ENCODE data around the gene GSX1.

- TF ChIP-seq CTCF (IDR thresholded peaks at IDR 0.05) (no peak), POLR2A (IDR thresholded peaks at IDR 0.05) (no peak)
Observed at GRCh38 chr13:27821566-27821965, 29.3 kb downstream of the GSX1 start.
